Esophagus squamous epithelium (tissue), 5 donors: ENCODE measurements around the gene RNGTT. TPM values are rescaled to one million over a fixed set of nuclear protein-coding genes. Genes with fewer than 3 reads are reported as not detected.

Experiments used
- DNase-seq: peaks from one replicate; lab custom pipeline; 2025; lab: John Stamatoyannopoulos, UW
- H3K27ac ChIP-seq, 4 donors: fragments of 200-600 bp; sonication (generic); one replicate each; pipeline ENCODE4 v1.5.1; 2016 to 2019; ENCODE audit warnings: mild to moderate bottlenecking in 1 of 4
- H3K27me3 ChIP-seq, 4 donors: fragments of 200-600 bp; sonication (generic); 1 replicate in 3 of 4; 2 replicates in 1 of 4; pipeline versions ENCODE4 v1.5.1 to v1.6.0; 2017 to 2021; ENCODE audit warnings: antibody characterized with exemption in 1 of 4
- H3K36me3 ChIP-seq, 3 donors: fragments of 200-600 bp; sonication (generic); one replicate each; pipeline ENCODE4 v1.5.1; 2016 to 2019
- H3K4me1 ChIP-seq, 3 donors: fragments of 200-600 bp; sonication (generic); one replicate each; pipeline ENCODE4 v1.5.1; 2017 to 2019
- H3K4me3 ChIP-seq, 4 donors: fragments of 200-600 bp; sonication (generic); 1 replicate in 3 of 4; 2 replicates in 1 of 4; pipeline ENCODE4 v1.5.1; 2016 to 2019; ENCODE audit warnings: mild to moderate bottlenecking in 2 of 4, moderate library complexity in 1 of 4
- H3K9me3 ChIP-seq, 3 donors: fragments of 200-600 bp; sonication (generic); one replicate each; pipeline ENCODE4 v1.5.1; 2016 to 2019
- POLR2A ChIP-seq, 4 donors: fragments of 450-650 bp; IDR thresholded peaks; one replicate each; pipeline ENCODE4 v1.6.1; 2017; ENCODE audit warnings: antibody characterized with exemption in 4 of 4, mild to moderate bottlenecking in 4 of 4, moderate library complexity in 3 of 4
- WGBS, 2 donors: methylation state at CpG; one replicate each; pipeline ENCODE4 v1.1.5; 2018; 5-methylcytosine and 5-hydroxymethylcytosine counted together
- intact Hi-C: fragments of 100-400 bp; cut with DNase I; formaldehyde crosslinking; loops from one replicate; pipeline ENCODE4 v1.15.0; 2022
- total RNA-seq, 4 donors: library from RNA; depleted of rRNA; stranded (reverse); fragments of >200 nt; gene quantifications; one replicate each; pipeline ENCODE4 v1.1.0, GENCODE V29; 2016
- TF ChIP-seq, protein P1 (sequence below), 6 experiments: fragments of 450-650 bp in 4 of 6; fragments of 200-600 bp in 2 of 6; sonication (generic) in 2 of 6; IDR thresholded peaks; one replicate each; pipeline ENCODE4 v1.5.1; 2016 to 2019; ENCODE audit warnings: antibody characterized with exemption in 6 of 6, mild to moderate bottlenecking in 4 of 6, moderate library complexity in 4 of 6
- donor health status: DM: yes; HTN: yes; CAD: no.

The RNGTT gene
- total RNA-seq, 4 donors from 2014 or later = 8.3 to 22.3 (median 18.3) TPM

DNA sequence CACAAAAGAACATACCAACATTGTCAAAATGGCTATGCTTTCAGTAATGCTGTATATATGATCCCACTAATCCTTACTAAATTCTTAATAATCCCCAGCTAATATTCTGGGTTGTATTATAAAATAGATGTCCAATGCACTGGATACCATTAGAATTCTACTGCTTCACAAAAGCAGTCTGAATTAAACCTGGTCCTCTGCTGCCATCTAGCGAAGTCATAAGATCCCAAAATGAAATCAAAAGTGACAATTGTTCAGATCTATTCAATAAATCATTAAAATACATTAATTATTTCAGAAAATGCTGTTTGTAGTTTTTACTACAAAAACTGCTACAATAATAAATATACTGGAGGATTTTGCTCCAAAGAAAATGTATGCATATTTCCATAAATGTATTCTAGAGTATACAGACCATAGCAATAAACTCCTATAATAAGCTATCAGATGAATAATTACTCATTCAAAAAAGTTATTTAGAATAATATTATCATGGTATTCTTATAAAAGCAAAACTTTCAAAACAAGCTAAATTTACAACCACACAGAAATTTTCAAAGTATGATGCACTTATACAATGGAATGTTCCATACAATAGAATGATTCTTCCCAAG lies 92.6 kb downstream of the RNGTT start:
- 0% methylated on average over 1 of the region's 1 CpG for WGBS, 2 donors
- intact Hi-C loops = no loop called here
- Histone ChIP-seq H3K36me3 (no peaks in the 10 kb centered on the region), H3K27ac (no peak overlapping the region), H3K4me1 (peaks cover 0 to 5% (median 0%) of the 10 kb centered on the region in 3 donors), H3K9me3 (no peaks in the 10 kb centered on the region), H3K27me3 (no peaks in the 10 kb centered on the region), H3K4me3 (no peak overlapping the region)
- no peak for DNase-seq
- TF ChIP-seq POLR2A (IDR thresholded peaks at IDR 0.05) = no peak
- TF ChIP-seq, protein P1, sequence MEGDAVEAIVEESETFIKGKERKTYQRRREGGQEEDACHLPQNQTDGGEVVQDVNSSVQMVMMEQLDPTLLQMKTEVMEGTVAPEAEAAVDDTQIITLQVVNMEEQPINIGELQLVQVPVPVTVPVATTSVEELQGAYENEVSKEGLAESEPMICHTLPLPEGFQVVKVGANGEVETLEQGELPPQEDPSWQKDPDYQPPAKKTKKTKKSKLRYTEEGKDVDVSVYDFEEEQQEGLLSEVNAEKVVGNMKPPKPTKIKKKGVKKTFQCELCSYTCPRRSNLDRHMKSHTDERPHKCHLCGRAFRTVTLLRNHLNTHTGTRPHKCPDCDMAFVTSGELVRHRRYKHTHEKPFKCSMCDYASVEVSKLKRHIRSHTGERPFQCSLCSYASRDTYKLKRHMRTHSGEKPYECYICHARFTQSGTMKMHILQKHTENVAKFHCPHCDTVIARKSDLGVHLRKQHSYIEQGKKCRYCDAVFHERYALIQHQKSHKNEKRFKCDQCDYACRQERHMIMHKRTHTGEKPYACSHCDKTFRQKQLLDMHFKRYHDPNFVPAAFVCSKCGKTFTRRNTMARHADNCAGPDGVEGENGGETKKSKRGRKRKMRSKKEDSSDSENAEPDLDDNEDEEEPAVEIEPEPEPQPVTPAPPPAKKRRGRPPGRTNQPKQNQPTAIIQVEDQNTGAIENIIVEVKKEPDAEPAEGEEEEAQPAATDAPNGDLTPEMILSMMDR (IDR thresholded peaks at IDR 0.05) = peak; percentile 33 to 67 (median 56)

DNA sequence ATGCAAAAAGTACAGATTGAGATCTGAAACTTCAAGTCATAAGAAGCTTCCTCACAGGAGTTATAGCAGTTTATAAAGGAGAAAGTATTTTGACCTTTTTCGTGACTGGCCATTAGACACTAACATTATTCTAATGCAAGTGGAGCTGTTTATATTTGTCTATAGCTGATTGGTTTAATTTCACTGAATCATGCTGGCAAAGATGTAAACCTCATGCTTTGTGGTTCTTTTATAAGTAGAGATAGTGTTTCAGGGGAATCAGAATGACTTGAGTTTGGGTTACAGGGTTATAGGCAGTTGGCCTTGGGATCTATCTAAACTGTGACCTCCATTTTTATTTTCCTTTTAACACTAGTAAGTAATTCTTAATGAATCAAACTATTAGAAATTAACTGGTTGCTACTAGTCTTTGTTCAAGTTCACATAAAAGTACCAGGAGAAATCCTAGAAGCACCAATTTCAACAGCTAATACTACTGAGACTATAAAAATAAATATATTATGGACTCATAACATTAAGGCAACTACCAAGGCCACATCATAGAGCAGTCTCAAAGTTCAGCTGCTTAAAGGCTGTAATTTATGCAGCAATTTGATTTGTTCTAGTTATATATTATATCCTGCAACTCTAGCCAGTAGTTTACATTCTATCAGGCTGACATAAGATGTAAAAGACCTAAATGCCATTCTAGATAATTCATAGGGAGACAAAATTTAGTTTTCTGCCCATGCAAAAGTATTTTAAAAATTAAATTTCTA lies 94.0 kb downstream of the RNGTT start:
- WGBS, 2 donors = 71 to 89% methylated on average over 1 of the region's 1 CpG
- no peaks in the 10 kb centered on the region for H3K36me3 ChIP-seq
- intact Hi-C loops = no loop called here
- H3K4me1 ChIP-seq = no peaks in the 10 kb centered on the region
- H3K27me3 ChIP-seq = no peaks in the 10 kb centered on the region
- no peak overlapping the region for H3K4me3 ChIP-seq
- no peak for DNase-seq
- no peak for TF ChIP-seq POLR2A (IDR thresholded peaks at IDR 0.05)
- TF ChIP-seq, protein P1 (IDR thresholded peaks at IDR 0.05) = no peak
- no peak overlapping the region for H3K27ac ChIP-seq
- H3K9me3 ChIP-seq = no peaks in the 10 kb centered on the region

DNA sequence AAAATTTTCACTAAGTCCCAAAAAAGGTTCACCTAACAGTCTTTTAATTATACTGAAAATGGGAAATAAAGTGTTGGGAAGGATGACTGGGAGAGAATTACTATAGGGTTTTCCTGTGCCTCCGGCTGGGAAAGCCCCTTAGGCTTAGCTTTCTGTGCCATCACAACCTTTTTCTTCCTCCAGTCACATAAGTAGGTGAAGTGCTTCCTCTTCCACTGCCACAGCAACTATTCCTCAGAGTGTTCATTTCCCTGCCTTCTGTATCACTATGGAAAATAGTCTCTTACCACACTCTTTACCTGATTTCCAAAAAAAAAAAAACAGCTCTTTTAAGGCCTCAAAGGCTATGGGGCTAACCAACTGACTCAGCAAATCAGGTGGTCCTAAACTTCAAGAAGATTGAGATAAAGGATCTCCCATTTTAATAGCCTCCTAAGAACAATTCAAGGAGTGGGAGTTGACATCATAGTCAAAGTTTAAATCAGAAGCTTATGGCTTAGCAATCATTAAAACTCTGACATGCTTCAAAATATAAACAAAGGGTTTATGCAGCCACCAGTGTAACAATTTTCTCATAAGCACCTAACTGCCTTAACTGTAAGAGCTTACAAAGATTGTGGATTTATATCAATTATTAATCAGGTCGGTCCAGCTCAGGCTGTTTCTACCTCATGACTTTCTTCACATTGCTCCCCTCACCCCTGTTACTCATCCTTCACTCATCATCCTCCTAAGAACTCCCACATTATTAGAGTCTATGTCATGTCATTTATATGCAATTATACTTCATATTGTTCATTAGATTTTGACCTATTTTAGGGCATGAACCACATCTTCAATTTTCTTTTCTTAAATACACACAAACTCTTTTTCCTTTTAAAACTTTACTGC lies 95.3 kb downstream of the RNGTT start:
- H3K4me3 ChIP-seq = no peak overlapping the region
- H3K27ac ChIP-seq = no peak overlapping the region
- WGBS, 2 donors = 51 to 69% methylated on average over 2 of the region's 2 CpGs
- no peaks in the 10 kb centered on the region for H3K4me1 ChIP-seq
- H3K27me3 ChIP-seq = no peaks in the 10 kb centered on the region
- no peaks in the 10 kb centered on the region for H3K36me3 ChIP-seq
- H3K9me3 ChIP-seq = no peaks in the 10 kb centered on the region
- no peak for TF ChIP-seq POLR2A (IDR thresholded peaks at IDR 0.05)
- TF ChIP-seq, protein P1 (IDR thresholded peaks at IDR 0.05) = no peak
- intact Hi-C loops = no loop called here
- no peak for DNase-seq

DNA sequence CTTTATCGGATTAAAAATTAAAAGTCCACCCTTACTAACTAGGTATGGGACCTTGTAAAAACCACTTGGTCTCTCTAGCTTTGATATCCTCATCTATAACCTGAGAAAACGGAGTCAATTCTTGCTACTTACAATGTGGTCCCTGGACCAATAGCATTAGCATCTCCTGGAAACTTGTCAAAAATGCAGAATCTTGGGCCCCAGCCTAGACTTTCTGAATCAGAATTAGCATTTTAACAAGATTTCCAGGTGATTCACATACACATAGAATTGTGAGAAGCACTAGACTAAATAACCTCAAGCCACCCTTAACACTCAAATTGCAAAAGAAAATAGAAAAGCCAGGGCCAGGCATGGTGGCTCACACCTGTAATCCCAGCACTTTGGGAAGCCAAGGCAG lies 96.6 kb downstream of the RNGTT start:
- no peak overlapping the region for H3K4me3 ChIP-seq
- WGBS, 2 donors = 94 to 96% methylated on average over 2 of the region's 2 CpGs
- H3K27ac ChIP-seq = no peak overlapping the region
- TF ChIP-seq, protein P1 (IDR thresholded peaks at IDR 0.05) = no peak
- TF ChIP-seq POLR2A (IDR thresholded peaks at IDR 0.05) = no peak
- peaks cover 0 to 9% (median 0%) of the 10 kb centered on the region in 3 donors for H3K36me3 ChIP-seq
- intact Hi-C loops = no loop called here
- no peak for DNase-seq
- H3K4me1 ChIP-seq = no peaks in the 10 kb centered on the region
- no peaks in the 10 kb centered on the region for H3K9me3 ChIP-seq
- H3K27me3 ChIP-seq = no peaks in the 10 kb centered on the region
